SU-DHL-6 (cell line): ENCODE results near the gene ARG2.
"Not testable (repeated sequence)": the region's sequence is repeated elsewhere in the genome, so short reads cannot be mapped to it uniquely, and the experiment has no call there.

Source experiments
- H2AFZ ChIP-seq: fragments of 200-600 bp; sonication (generic); 2 replicates; pipeline ENCODE4 v1.6.1; 2014; ENCODE audit warnings: low read depth, mild to moderate bottlenecking, moderate library complexity, mixed read lengths, antibody characterized with exemption, low read length; ENCODE audit not compliant: severe bottlenecking
- H3F3A ChIP-seq: fragments of 200-600 bp; shearing (Covaris generic); 2 replicates; pipeline ENCODE4 v1.6.0; 2016; ENCODE audit warnings: antibody characterized with exemption, mild to moderate bottlenecking; ENCODE audit not compliant: insufficient read depth
- H3K27ac ChIP-seq: fragments of 200-600 bp; sonication (generic); 2 replicates; pipeline ENCODE4 v1.5.1; 2016; ENCODE audit warnings: low read depth, mild to moderate bottlenecking, low read length, moderate library complexity, mixed read lengths
- H3K27me3 ChIP-seq: fragments of 200-600 bp; sonication (generic), shearing (Covaris generic); 2 replicates; pipeline ENCODE4 v1.6.0; 2014; ENCODE audit warnings: mild to moderate bottlenecking, low read length
- H3K36me3 ChIP-seq: fragments of 200-600 bp; sonication (generic); 2 replicates; pipeline ENCODE4 v1.6.1; 2014; ENCODE audit warnings: mild to moderate bottlenecking, low read length, mixed read lengths
- H3K4me2 ChIP-seq: fragments of 300-600, 200-600 bp; shearing (Covaris generic), sonication (generic); 2 replicates; pipeline ENCODE4 v1.6.0; 2014; ENCODE audit warnings: low read length, low read depth, mild to moderate bottlenecking; ENCODE audit not compliant: poor library complexity, severe bottlenecking
- H3K4me3 ChIP-seq: fragments of 200-600 bp; sonication (generic); 2 replicates; pipeline ENCODE4 v1.5.1; 2014; ENCODE audit warnings: antibody characterized with exemption, low read length, mild to moderate bottlenecking, mixed read lengths; ENCODE audit not compliant: insufficient read depth, poor library complexity, severe bottlenecking
- H3K79me2 ChIP-seq: fragments of 200-600 bp; sonication (generic); 2 replicates; pipeline ENCODE4 v1.6.1; 2014; ENCODE audit warnings: mild to moderate bottlenecking, low read length, moderate library complexity; ENCODE audit not compliant: insufficient read depth
- H3K9ac ChIP-seq: fragments of 200-600 bp; sonication (generic); 2 replicates; pipeline ENCODE4 v1.7.0; 2014; ENCODE audit warnings: mild to moderate bottlenecking, low read length
- H3K9me2 ChIP-seq: fragments of 200-600 bp; sonication (generic); replicated peaks from 2 replicates; pipeline ENCODE4 v1.6.1; 2014; ENCODE audit warnings: low read length; ENCODE audit not compliant: insufficient read depth
- H3K9me3 ChIP-seq: fragments of 200-600 bp; sonication (generic); 2 replicates; pipeline ENCODE4 v1.6.1; 2014; ENCODE audit warnings: low read length, mixed read lengths; ENCODE audit not compliant: insufficient read depth
- H4K20me1 ChIP-seq: fragments of 200-600 bp; sonication (generic); 2 replicates; pipeline ENCODE4 v1.6.1; 2014; ENCODE audit warnings: low read depth, mild to moderate bottlenecking, antibody characterized with exemption, low read length, moderate library complexity, mixed read lengths
- CTCF ChIP-seq: fragments of 200-600 bp; sonication (generic); IDR thresholded peaks from one replicate; pipeline ENCODE4 v1.5.1; 2017; ENCODE audit warnings: antibody characterized with exemption, mild to moderate bottlenecking, low read length, moderate library complexity; ENCODE audit not compliant: insufficient read depth, poor library complexity, severe bottlenecking
- EZH2phosphoT487 ChIP-seq: fragments of 200-600 bp; sonication (generic), shearing (Covaris generic); conservative IDR thresholded peaks from 2 replicates; pipeline ENCODE4 v1.6.1; 2018; ENCODE audit warnings: mild to moderate bottlenecking, antibody characterized with exemption, low read length, moderate library complexity, mixed read lengths

ARG2 gene

GRCh38 chr14:67595392-67595791 is 24.3 kb upstream of the ARG2 start:
- peaks cover 12% of the 10 kb centered on the region; the same call in 1 of the 2 replicates for H3K36me3 ChIP-seq
- no peak overlapping the region for H3K27ac ChIP-seq
- TF ChIP-seq CTCF (no peak), EZH2phosphoT487 (no peak)
- H3K9me2 ChIP-seq: no peaks in the 10 kb centered on the region
- no peak overlapping the region for H2AFZ ChIP-seq
- H3F3A ChIP-seq: no peaks in the 10 kb centered on the region; the same call in 1 of the 2 replicates
- H3K27me3 ChIP-seq: no peaks in the 10 kb centered on the region
- H4K20me1 ChIP-seq: no peaks in the 10 kb centered on the region
- H3K79me2 ChIP-seq: peaks cover 41% of the 10 kb centered on the region
- no peak overlapping the region for H3K9ac ChIP-seq
- H3K4me3 ChIP-seq: no peak overlapping the region
- no peak overlapping the region for H3K4me2 ChIP-seq
- H3K9me3 ChIP-seq: no peaks in the 10 kb centered on the region

DNA sequence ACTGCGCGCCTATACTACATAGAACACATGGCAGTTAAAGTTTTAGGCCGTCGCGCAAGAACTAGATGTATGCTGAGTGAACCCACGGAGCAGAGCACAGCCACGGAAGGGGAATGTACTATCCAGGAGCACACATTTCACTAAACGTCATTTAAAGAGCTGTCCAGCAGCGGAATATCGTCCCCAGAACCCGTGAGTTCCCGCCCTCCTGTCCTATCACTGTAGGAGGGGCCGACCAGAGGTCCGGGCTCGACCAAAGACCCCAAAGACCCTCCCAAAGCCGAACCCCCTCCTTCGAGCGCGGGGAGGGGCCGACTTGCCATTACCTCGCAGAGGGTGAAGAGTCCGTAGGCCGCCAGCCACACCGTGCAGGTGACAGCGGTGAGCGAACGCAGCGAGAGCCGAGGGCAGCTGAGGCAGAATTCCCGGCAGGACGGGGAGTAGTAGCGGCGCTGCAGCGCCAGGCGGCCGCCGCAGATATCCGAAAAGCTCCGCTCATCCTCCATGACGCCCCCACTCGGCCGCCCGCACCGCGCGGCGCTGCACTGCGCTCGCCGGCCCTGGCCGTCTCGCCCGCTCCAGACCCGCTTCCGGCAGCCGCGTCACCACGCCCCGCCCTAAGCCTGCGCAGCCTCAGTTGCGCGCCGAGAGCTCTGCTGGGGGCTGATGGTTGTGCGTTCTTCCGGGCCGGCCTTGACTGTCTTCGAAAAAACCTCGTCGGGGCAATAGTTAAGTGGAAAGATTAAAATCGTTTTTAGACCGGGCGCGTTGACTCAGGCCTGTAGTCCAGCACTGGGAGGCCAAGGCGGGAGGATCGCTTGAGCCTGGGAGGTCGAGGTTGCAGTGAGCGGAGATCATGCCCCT is 19.8 kb upstream of the ARG2 start, which contains the start of gene PIGH:
Gene PIGH, minus strand, starts transcription at position 571 of the 864 bp plus-strand sequence. Its CDS starts 65 bp downstream, at position 506.
- no peak within 1 kb of the TSS for H3K27ac ChIP-seq

DNA sequence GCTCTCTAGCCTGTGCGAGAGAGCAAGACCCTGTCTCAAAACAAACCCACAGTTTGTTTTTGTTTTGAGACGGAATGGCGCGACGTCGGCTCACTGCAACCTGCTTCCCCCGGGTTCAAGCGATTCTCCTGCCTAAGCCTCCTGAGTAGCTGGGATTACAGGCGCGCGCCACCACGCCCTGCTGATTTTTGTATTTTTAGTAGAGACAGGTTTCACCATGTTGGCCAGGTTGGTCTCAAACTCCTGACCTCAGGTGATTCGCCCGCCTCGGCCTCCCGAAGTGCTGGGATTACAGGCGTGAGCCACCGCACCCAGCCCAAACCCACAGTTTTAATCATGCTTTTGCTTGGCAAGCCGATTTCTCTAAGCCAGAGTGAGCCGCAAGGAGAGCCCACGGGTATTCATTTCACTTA is 19.2 kb upstream of the ARG2 start:
- Histone ChIP-seq H3K9ac (peak overlapping the region; percentile 88; the same call in 1 of the 2 replicates), H3K79me2 (peaks cover 36% of the 10 kb centered on the region), H3K4me3 (peak overlapping the region; percentile 51), H2AFZ (peak overlapping the region; percentile 49), H3K4me2 (peak overlapping the region; percentile 71)
- not testable (repeated sequence) for H3K9me2 ChIP-seq, H3K36me3 ChIP-seq, H3K9me3 ChIP-seq, H4K20me1 ChIP-seq, H3F3A ChIP-seq, H3K27me3 ChIP-seq, H3K27ac ChIP-seq

More for the DNA sequence above, 19.8 kb upstream of the ARG2 start, which contains the start of gene PIGH:
- H3K9me2 ChIP-seq: no peaks in the 10 kb centered on the region
- H3K36me3 ChIP-seq: no peaks in the 10 kb centered on the region
- H3K4me3 ChIP-seq: peak within 1 kb of the TSS; percentile 93
- no peaks in the 10 kb centered on the region for H3F3A ChIP-seq
- peak within 1 kb of the TSS; percentile 88 for H3K9ac ChIP-seq
- peak within 1 kb of the TSS; percentile 71 for H3K4me2 ChIP-seq
- H2AFZ ChIP-seq: peak within 1 kb of the TSS; percentile 87
- no peaks in the 10 kb centered on the region for H3K27me3 ChIP-seq
- H4K20me1 ChIP-seq: no peaks in the 10 kb centered on the region
- peak; percentile 47 for TF ChIP-seq CTCF
- no peak for TF ChIP-seq EZH2phosphoT487
- H3K9me3 ChIP-seq: no peaks in the 10 kb centered on the region
- H3K79me2 ChIP-seq: peaks cover 41% of the 10 kb centered on the region

DNA sequence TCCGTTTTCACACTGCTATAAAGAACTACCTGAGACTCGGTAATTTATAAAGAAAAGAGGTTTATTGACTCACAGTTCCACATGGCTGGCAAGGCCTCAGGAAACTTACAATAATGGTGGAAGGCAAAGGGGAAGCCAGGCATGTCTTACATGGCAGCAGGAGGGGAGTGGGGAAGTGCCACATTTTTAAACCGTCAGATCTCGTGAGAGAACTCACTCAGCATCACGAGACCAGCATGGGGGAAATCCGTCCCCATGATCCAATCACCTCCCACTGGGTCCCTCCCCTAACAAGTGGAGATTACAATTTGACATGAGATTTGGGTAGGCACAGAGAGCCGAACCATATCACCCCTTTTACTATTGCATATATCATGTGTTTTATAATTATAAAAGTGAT is 17.6 kb upstream of the ARG2 start:
- Histone ChIP-seq H3K27me3 (no peaks in the 10 kb centered on the region), H3K4me2 (peak overlapping the region; percentile 88), H3K9ac (no peak overlapping the region), H3K36me3 (no peaks in the 10 kb centered on the region), H3K79me2 (peaks cover 28% of the 10 kb centered on the region), H3K4me3 (peak overlapping the region; percentile 36), H3K27ac (no peak overlapping the region), H2AFZ (no peak overlapping the region), H3K9me2 (no peaks in the 10 kb centered on the region), H3F3A (no peaks in the 10 kb centered on the region), H3K9me3 (no peaks in the 10 kb centered on the region), H4K20me1 (no peaks in the 10 kb centered on the region)
- TF ChIP-seq CTCF (no peak), EZH2phosphoT487 (no peak)
